Activated effector memory CD4-positive, alpha-beta T cell treated with anti-CD3 and anti-CD28 coated beads, Interleukin-2, amount 50 U/mL, for 16 hours (primary cell): ENCODE measurements around the gene UBE2R2.
"Not testable (repeated sequence)": the region's sequence is repeated elsewhere in the genome, so short reads cannot be mapped to it uniquely, and the experiment has no call there.

Source experiments
- DNase-seq: peaks from one replicate; pipeline ENCODE4 v3.0.0-alpha.2; 2020

The UBE2R2 gene

GRCh38 chr9:33799928-33800704, 16.8 kb upstream of the UBE2R2 start:
- no peak for DNase-seq

GRCh38 chr9:33800886-33801285, 16.1 kb upstream of the UBE2R2 start:
- no peak for DNase-seq

GRCh38 chr9:33801943-33802500, 14.9 kb upstream of the UBE2R2 start:
- DNase-seq = not testable (repeated sequence)

GRCh38 chr9:33804196-33804595, 12.8 kb upstream of the UBE2R2 start:
- not testable (repeated sequence) for DNase-seq

GRCh38 chr9:33807156-33807555, 9.8 kb upstream of the UBE2R2 start:
- not testable (repeated sequence) for DNase-seq

GRCh38 chr9:33808979-33809322, 8.0 kb upstream of the UBE2R2 start:
- not testable (repeated sequence) for DNase-seq

- no peak for DNase-seq
Measured at GRCh38 chr9:33809506-33809905, 7.5 kb upstream of the UBE2R2 start.

GRCh38 chr9:33813712-33814641, 3.0 kb upstream of the UBE2R2 start:
- no peak for DNase-seq

GRCh38 chr9:33815781-33816180, 1.2 kb upstream of the UBE2R2 start:
- DNase-seq = no peak

GRCh38 chr9:33817327-33818166, 587 bp downstream of the UBE2R2 start:
- peak; percentile 80 for DNase-seq

GRCh38 chr9:33818167-33818846, 1.3 kb downstream of the UBE2R2 start:
- DNase-seq = no peak

- DNase-seq = no peak
Measured at GRCh38 chr9:33818847-33819500, 2.0 kb downstream of the UBE2R2 start.

GRCh38 chr9:33820231-33820745, 3.3 kb downstream of the UBE2R2 start:
- no peak for DNase-seq

GRCh38 chr9:33823801-33824200, 6.8 kb downstream of the UBE2R2 start:
- DNase-seq = no peak

- DNase-seq = not testable (repeated sequence)
Measured at GRCh38 chr9:33827285-33827684, 10.3 kb downstream of the UBE2R2 start.

- DNase-seq = not testable (repeated sequence)
Measured at GRCh38 chr9:33829641-33830230, 12.8 kb downstream of the UBE2R2 start.

- peak; percentile 27 for DNase-seq
Measured at GRCh38 chr9:33835625-33836260, 18.8 kb downstream of the UBE2R2 start.

- peak; percentile 54 for DNase-seq
Measured at GRCh38 chr9:33836261-33836660, 19.3 kb downstream of the UBE2R2 start.

GRCh38 chr9:33837138-33837537, 20.2 kb downstream of the UBE2R2 start:
- DNase-seq = peak; percentile 48

- DNase-seq = no peak
Measured at GRCh38 chr9:33840381-33840780, 23.4 kb downstream of the UBE2R2 start.
